ENCODE results near the gene SNED1.

The SNED1 gene

GRCh38 chr2:241066171-241066892 is 67.9 kb downstream of the SNED1 start:
- no peak for DNase-seq (ENCODE audit: low read depth in 1 of 2, low spot score in 1 of 2)

- DNase-seq (ENCODE audit: low read depth in 1 of 2, low spot score in 1 of 2) = no peak
Observed at GRCh38 chr2:241066893-241067341, 68.5 kb downstream of the SNED1 start.

DNA sequence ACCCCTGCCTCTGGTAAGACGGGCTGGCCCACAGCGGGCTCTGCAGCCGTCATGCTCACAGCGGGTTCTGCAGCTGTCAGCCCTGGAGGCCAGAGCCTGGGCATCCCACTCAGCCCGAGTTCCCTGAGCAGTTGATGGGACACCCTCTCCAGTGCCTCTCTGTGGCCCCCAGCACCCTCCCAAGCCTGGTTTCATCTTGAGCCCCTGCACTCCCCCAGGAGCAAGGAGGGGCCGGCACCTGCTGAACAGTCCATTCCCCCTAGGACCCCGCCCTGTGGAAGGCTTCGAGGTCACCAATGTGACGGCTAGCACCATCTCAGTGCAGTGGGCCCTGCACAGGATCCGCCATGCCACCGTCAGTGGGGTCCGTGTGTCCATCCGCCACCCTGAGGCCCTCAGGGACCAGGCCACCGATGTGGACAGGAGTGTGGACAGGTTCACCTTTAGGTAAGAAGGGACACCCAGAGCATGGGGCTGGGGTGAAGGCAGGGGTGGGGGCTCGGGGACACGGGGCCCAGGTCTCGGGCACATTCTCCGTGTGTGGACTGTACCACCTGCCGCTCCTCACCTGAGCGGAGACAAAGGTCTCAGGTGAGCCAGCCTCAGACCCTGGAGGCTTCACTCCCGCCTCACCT is 69.2 kb downstream of the SNED1 start:
- DNase-seq (ENCODE audit: low read depth in 1 of 2, low spot score in 1 of 2) = no peak

DNA sequence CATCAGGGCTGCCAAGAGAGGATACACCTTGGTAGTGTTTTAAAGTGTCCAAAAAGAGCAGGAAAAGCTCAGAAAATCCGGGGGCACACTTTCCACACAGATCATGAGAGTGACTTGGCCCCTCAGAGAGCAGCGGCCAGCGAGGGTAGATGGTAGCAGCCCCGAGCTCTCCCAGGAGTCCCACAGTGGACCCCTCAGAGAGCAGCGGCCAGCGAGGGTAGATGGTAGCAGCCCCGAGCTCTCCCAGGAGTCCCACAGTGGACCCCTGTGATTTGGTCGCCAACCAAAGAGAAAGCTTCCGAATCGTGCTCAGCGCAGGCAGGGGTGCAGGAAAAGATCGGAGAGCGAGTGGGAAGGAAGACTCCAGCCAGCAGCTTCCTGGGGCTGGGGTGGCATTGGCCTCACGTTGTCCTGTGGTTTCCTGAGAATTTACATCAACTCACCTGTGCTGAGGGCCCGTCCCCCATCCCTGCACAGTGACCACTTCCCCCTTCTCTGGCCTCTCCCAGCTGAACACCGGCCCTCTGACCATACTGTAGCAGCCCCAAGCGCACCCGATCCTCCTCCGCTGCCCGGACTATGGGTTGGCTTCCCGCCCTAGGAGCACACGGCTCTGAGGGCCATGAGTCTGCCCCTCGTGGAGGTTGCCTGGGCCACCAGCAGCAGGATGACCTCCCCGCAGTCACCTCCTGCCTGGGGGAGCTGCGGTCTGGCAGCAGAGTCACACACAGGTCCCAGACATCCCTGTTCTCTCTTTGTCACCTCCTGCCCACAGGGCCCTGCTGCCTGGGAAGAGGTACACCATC is 69.9 kb downstream of the SNED1 start:
- DNase-seq (ENCODE audit: low read depth in 1 of 2, low spot score in 1 of 2) = no peak

DNA sequence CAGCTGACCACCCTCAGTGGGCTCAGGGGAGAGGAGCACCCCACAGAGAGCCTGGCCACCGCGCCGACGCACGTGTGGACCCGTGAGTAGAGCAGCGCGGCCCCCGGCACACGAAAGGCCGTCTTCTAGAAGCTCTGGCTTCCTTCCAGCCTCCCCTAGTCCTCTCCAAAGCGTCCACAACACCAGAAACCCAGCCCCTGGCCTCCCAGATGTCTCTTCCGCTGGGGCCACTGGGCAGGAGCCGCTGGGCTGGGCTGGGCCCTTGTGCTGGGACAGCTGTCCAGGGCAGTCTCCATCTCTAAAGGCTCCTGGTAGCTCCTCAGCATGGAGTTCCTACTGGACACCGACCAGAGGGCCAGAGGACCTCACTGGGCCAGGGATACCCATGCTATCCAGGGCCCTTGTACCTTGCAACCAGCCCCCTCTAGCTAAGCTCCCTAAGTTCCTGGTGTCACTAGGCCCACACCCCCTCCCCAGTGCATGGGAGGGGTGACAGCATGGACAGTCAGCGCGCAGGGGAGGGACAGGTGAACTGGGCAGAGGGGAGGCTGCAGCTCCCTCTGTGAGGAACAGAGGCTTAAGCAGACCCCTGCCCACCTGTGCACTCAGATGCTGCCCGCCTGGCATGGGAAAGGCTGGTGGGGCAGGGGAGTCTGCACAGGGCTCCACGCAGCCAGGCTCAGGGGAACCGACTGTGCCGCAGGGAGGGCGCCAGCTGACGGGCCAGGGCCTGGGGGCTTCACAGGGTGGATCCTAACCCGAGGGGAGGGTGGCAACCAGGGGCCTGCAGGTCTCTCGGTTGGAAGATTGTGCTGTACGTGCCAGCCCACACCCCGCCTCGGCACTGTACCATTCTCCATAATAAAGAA is 70.8 kb downstream of the SNED1 start:
- DNase-seq (ENCODE audit: low read depth in 1 of 2, low spot score in 1 of 2) = no peak

DNA sequence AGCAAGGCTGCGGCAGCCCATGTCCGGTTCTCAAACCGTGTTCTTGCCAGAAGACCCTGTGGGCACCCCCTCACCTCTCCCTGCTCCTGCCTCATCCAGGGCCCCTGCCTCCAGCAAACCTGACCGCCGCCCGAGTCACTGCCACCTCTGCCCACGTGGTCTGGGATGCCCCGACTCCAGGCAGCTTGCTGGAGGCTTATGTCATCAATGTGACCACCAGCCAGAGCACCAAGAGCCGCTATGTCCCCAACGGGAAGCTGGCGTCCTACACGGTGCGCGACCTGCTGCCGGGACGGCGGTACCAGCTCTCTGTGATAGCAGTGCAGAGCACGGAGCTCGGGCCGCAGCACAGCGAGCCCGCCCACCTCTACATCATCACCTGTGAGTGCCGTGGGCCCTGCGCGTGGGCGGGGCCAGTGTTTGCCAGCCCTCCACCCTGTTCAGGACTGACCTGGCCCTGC is 71.4 kb downstream of the SNED1 start:
- DNase-seq (ENCODE audit: low read depth in 1 of 2, low spot score in 1 of 2) = no peak

DNA sequence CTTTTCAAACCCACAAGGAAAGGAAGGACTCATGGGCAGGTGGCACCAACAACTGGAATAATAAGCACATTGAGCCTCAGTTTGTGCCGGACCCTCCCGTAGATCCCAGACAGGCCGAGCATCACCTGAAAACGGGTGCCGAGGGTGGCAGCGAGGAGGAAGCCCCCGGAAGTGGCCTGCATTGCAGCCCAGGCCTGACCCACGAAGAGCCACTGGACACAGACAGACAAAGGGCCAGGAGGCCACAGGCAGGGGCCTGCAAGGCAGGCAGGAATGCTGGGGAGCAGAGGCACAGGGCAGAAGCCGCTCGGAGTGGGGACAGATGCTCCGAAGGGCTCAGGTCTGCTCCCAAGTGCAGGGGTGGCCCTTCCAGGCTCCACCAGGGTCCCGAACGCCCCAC is 71.9 kb downstream of the SNED1 start:
- DNase-seq (ENCODE audit: low read depth in 1 of 2, low spot score in 1 of 2) = no peak

GRCh38 chr2:241070811-241071676 is 72.6 kb downstream of the SNED1 start:
- DNase-seq (ENCODE audit: low read depth in 1 of 2, low spot score in 1 of 2) = no peak

DNA sequence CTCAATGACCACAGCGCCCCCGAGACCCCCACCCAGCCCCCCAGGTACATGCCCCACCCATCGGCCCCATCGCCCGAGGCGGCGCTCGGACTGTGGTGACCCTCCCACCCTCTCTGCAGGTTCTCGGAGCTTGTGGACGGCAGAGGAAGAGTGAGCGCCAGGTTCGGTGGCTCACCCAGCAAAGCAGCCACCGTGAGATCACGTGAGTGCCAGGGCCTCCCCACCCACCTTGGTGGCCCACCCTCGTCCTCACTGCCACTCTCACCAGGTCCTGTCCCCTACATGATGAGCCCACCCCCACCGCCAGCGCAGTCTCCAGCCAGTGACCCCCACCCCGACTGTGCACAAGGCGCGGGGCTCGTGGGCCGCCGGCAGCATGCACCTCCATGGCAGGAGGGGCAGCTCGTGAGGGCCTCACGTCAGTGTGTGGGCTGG is 73.3 kb downstream of the SNED1 start:
- DNase-seq (ENCODE audit: low read depth in 1 of 2, low spot score in 1 of 2) = no peak

DNA sequence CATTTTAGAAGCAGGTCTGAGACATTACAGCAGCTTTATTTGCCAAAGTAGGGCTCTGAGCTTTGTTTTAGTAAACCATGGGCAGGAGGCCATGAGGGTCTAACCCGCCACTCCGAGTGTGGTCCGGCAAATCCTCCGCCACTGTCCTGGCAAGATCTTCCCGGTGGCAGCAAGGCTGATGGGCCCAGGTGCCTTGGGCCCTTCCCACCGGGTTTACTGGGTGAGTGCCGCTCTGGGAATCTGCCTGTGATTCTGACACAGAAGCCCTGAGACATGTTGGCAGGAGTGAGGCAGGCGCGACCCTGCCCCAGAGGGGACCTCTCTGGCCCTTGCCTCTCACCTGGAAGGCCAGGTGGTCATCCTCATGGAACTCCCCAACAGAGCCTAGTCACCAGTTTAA is 73.7 kb downstream of the SNED1 start:
- DNase-seq (ENCODE audit: low read depth in 1 of 2, low spot score in 1 of 2) = no peak

GRCh38 chr2:241072553-241073165 is 74.2 kb downstream of the SNED1 start:
- DNase-seq (ENCODE audit: low read depth in 1 of 2, low spot score in 1 of 2) = no peak

GRCh38 chr2:241073166-241074064 is 75.0 kb downstream of the SNED1 start:
- no peak for DNase-seq (ENCODE audit: low read depth in 1 of 2, low spot score in 1 of 2)

GRCh38 chr2:241074065-241074818 is 75.8 kb downstream of the SNED1 start:
- no peak for DNase-seq (ENCODE audit: low read depth in 1 of 2, low spot score in 1 of 2)

DNA sequence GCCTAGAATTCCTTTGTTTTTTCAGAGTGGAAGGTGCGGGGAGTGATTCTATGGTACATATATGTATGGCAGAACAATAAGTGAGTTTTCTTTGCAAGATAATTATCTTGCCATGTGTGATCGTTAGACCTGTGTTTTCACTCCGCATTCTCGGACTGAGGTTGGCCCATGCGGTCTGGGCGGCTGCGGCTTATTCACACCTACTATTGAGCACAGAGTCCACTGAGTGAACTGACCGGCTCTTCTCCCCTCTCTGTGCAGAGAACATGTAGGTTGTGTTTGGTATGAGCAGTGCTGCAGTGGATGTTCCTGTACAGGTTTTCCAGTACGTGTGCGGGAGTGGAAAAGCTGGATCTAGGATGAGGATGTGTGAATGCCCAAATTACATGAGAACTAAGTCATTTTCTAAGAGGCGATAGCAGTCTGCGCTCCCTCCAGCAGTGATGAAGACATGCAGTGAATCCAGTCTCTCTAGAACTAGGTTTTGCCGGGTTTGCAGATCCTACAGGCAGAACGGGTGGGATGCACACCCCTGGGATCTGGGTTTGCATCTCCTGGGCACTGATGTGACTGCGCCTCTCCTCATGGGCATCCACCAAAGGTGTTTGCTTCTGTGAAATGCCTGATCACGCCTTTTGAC is 76.6 kb downstream of the SNED1 start:
- no peak for DNase-seq (ENCODE audit: low read depth in 1 of 2, low spot score in 1 of 2)

DNA sequence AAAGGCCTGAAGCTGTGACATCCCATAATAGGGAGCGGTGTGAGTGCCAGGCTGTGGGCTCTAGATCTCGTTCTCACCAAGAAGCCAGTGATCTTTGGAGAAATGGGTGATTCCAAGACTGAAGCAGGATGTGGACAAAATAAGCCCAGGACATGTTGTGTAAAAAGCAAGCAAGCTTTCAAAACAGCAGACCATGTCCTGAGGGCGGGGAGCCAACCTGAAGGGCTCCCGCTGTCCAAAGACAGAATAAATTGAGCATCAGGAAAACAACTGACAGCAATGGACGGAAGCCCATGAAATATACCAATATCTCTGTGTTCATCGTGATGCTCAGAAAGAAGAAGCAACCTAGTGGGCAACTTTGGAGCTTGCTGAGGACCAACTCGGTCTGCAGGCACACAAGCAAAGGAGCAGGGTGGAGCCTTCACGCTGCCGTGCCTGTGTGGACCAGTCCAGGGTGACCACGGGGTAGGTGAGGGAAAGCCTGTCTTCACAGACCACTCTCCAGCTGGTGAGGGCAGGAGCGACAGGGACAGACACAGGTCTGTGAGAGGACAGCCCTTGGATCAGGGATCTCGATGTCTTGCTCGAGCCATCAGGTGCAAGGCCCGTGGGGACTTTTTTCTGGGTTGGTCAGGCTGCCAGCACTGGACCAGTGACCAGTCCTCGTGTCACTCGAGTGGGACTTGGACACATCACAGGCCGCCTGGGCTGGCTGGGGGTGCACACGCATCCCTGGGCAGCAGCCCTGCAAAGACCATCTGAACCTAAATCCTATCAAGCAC is 82.2 kb downstream of the SNED1 start:
- DNase-seq (ENCODE audit: low read depth in 1 of 2, low spot score in 1 of 2) = no peak

GRCh38 chr2:241081190-241081642 is 82.8 kb downstream of the SNED1 start:
- DNase-seq (ENCODE audit: low read depth in 1 of 2, low spot score in 1 of 2) = no peak

Measured in activated T-helper 1 cell treated with anti-CD3 and anti-CD28 coated beads, Interleukin-2, amount 50 U/mL, for 16 hours (primary cell).